ENCODE results near the gene LRRC49.

DNA sequence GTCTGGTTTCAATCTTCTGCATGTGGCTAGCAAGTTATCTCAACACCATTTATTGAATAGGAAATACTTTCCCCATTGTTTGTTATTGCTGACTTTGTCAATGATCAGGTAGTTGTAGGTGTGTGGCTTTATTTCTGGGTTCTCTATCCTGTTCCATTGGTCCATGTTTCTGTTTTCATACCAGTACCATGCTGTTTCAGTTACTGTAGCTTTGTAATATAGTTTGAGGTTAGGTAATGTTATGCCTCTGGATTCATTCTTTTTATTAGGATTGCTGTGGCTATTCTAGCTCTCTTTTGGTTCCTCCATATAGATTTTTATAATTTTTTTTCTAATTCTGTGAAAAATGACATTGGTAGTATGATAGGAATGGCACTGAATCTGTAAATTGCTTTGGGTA is 58.3 kb downstream of the LRRC49 start:
- TF ChIP-seq REST (IDR thresholded peaks at IDR 0.05; ENCODE audit: unreplicated experiment) = no peak
- no peak for TF ChIP-seq CTCF (conservative IDR thresholded peaks at IDR 0.05; ENCODE audit: low read depth in 2 of 2)
- TF ChIP-seq CREB1 (CRISPR knock-in tag; IDR thresholded peaks at IDR 0.05; ENCODE audit: low read depth) = no peak
- no peak for TF ChIP-seq POLR2AphosphoS5 (IDR thresholded peaks at IDR 0.05; ENCODE audit: low read depth)

All from GM23338 (cell line).